ENCODE results near the gene HPDL.
A peak's percentile ranks its signal among the peaks of the same experiment; 100 is the strongest.

HPDL gene

GRCh38 chr1:45325851-45326506 is 716 bp upstream of the HPDL start:
- DNase-seq: no peak

DNA sequence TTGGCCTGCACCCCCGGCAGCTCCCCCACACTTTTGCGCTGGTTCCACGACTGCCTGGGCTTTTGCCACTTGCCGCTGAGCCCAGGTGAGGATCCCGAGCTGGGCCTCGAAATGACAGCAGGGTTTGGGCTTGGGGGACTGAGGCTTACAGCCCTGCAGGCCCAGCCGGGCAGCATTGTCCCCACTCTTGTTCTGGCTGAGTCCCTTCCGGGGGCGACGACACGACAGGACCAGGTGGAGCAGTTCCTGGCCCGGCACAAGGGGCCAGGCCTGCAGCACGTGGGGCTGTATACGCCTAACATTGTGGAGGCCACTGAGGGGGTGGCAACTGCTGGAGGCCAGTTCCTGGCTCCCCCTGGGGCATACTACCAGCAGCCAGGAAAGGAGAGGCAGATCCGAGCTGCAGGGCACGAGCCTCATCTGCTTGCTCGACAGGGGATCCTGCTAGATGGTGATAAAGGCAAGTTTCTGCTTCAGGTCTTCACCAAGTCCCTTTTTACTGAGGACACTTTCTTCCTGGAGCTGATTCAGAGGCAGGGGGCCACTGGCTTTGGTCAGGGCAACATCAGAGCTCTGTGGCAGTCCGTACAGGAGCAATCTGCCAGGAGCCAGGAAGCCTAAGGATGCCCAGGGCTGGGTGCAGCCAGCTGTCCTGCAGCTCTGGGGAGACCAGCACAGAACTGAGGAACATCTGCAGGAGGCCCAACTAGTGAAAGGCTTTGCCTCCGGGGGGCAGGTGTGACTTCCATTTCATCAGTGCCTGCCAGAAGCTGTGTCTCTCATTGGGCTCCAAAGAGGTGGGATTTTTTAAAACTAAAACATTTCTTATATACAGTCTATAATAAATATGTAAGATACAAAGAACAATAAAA is 1.2 kb downstream of the HPDL start:
- DNase-seq: no peak

GRCh38 chr1:45328680-45329079 is 2.0 kb downstream of the HPDL start:
- DNase-seq: no peak

DNA sequence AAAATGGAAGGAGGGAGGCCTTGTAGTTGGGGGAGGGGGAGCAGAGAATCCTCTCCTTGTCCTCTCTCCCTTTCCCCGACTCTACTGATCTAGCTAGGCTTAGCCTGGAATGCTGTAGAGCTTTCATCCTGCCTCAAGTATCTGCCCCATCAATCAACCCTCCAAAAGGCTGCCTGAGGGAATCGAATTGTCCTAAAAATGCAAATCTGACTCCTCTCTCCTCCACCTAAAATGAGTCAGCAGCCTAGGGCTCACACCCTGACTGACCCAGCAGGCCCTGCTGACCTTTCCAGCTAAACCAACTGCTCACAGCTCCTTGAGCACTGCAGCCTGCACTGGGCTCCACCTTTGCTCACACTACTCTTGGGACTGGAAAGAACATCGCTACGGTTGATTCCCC is 2.8 kb downstream of the HPDL start:
- no peak for DNase-seq

GRCh38 chr1:45331436-45332345 is 5.0 kb downstream of the HPDL start:
- no peak for DNase-seq

DNA sequence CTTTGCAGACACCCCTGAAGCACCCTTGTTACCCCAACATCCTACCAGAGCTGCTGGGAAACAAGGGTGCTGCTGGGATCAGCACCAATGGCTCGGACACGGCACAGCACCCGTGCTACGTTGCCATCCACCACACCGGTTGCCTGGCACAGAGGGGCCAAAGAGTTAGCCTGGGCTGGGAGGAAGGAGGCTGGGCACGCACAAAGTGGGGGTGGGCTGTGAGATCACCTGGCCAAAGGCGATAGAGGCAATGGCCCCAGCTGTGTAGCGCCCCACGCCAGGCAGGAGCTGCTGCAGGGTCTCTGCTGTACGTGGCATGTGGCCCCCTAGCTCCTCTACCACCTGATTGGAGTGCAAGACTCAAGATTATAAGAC is 5.6 kb downstream of the HPDL start:
- no peak for DNase-seq

DNA sequence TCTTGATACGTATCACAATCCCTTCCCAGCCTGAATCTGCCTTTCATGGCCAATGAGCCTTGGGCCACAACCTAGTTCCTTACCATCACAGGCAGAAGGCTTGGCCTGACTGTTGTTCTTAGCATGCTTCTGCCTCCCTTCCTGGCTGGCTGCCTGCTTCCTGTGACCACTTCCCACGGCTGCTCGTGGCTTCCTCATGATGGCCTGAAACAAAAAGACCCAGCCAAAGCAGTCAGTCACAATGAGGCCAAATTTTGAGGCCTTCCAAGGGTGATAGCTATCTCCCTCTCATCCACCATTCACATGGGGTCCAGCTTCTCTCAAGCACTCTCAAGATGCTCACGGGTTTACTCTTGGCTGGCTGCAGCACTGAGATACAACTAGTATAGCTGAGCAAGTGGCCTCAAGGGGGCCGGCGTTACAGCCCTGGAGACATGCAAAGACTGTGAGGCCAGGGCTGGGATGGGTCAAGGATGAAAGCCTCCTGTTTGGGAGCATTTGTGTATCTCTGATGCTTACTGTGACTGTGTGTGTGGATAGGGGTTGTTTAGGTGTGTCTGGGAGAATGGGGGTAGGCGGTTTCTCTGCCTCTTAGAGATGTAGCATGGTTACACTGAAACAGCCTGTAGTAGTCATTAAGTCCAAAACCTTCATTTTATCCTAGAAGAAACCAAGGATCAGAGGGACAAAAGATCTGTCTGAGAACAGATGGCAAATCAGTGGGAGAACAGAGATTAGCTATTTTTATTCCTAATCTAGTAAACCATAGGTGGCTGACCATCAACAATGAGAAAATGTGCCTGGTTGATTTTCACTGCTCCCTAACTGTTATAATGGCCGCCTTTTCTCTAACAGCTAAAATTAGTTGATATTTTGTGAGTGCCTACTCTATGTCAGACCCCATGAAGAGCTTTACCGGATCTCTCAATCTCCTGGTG is 7.9 kb downstream of the HPDL start:
- no peak for DNase-seq

GRCh38 chr1:45335855-45336324 is 9.2 kb downstream of the HPDL start:
- no peak for DNase-seq

DNA sequence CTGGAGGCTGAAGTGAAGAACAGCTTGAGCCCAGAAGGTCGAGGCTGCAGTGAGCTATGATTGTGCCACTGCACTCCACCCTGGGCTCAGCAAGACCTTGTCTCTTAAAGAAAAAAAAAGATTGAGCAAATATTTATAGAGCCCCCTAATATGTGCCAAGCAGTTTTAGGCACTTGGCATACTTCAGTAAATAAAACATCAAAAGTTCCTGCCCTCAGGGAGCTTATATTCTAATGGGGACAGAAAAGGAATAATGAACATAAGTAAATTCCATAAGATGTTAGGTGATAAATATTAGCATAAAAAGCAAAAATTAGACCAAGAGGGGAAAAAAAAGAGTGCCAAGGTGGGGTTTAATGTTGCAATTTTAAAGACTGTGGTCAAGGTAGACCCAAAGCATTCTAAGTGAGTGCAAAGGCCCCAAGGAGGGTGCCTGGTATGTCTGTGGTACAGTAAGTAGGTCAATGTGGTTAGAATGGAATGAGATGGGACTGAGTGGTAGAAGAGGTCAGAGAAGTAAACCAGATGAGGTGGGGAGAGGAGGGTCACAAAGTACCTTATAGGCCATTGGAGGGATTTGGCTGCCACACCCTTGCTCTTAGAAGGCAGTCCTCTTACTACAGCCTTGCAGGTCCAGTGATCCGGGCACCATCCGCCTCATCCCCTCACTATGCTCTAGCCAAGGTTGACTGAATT is 11.1 kb downstream of the HPDL start:
- no peak for DNase-seq

DNA sequence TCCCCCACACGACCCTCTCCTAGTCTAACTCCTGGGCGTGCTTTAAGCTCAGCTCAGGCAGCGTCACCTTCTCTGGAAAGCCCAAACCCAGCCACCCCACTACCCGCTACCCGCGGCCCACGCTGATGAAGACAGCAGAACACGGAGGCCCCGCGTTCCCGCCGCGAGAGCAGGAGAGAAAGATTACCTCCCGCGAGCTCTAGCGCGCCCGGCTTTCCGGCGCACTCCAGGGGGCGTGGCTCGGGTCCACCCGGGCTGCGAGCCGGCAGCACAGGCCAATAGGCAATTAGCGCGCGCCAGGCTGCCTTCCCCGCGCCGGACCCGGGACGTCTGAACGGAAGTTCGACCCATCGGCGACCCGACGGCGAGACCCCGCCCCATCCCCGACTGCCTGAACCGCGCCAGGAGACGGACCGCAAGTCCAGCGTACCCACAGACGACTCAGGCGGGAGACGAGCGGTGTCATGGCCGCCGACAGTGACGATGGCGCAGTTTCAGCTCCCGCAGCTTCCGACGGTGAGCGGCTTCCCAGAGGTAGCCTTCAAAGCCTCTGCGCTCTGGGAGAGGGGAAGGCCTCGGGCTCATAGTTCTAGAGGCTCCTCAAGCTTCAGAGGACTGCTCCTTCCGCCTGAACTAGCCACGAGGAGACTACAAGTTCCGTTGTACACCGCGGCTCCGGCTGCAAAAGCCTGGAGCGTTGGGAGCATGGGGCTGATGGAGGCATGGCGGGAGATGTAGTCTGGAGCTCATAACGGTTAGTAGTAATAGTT is 13.3 kb downstream of the HPDL start, which contains the start of the genes MUTYH and TOE1:
Gene MUTYH (minus strand): TSS at position 652 of the 770 bp plus-strand sequence. CDS start 5,935 bp downstream, outside the sequence.
Gene TOE1 (plus strand): TSS at position 382 of the 770 bp plus-strand sequence. CDS start 83 bp downstream, at position 465.
- peak; percentile 92 for DNase-seq

- peak in 1 of 2 donors; percentile 17 for DNase-seq
These were observed 14.2 kb downstream of the HPDL start for GRCh38 chr1:45340816-45341466.

DNA sequence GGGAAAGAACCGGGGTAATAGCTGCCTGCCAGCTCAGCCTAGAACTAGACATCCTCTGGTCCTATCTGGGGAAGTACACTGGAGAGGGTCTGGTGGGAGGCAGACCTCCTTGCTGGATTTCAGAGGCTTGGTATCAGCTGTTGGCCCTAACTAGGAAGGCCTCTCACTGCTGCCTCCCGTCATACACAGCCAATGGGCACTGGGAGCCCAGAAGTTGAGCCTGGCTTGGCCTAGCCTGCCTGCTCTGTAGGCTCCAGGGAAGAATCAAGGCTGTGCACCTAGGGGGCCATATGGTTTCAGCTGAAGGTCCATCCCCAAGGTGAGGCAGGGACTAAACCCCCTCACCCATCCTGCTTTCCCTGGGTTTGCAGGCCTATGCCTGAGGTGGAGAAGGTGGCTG is 17.8 kb downstream of the HPDL start:
- DNase-seq: no peak

DNA sequence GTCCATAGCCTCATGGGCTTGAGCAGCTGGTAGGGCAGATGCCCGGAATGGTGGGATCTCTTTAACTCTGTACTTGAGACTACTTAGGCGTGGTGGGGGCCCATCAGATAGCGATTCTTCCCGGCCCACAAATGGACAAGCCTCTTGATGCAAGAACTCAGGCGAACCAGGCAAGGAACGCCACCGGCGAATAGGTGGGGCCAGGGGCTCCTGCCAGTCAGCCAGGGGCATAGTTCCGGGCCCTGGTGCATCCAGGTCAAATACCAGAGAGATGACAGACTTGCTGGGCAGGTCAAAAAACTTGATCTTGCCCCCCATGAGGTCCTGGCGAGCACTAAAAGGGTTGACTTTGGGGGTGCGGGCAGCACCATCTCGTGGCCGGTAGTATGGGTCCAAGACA is 18.3 kb downstream of the HPDL start:
- DNase-seq: no peak

DNA sequence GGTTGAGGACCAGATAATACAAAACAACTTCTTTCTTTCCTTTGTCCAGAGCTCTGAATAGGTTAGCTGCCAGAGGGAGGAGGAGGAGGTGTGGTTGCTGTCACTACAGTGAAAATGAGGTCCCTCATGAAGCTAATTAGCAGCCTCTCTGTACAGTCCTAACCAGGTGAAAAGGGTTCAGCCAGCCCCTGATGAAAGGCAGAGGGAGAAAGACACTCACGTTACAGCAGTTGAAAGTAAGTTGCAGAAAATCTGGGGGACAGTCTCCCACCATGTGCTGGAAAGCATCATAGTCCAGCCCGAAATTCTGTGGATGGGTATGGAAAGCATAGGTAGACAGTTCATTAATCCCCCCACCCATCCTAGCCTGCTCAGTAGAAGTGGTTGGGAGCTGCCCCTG is 19.8 kb downstream of the HPDL start:
- DNase-seq: no peak

DNA sequence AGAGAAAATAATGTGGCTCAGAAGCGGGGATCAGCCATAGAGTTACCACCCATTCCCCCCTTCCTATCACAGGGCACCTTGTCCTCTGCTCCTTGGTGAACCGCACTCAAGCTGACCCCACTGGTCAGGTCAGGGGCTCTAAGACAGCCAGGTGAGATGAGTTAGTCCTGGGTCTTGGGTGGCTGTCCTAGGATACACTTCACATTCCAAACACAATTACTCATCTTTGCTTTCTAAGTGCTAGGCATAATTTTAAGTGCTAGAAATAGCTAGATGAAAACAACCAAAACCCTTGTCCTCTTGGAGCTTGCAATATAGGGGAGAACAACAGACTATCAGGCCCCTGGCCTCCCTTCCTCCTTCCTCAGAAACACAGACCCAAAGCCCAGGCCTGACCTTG is 21.3 kb downstream of the HPDL start:
- no peak for DNase-seq

- DNase-seq: no peak
These were observed 21.9 kb downstream of the HPDL start for GRCh38 chr1:45348609-45348965.

- no peak for DNase-seq
These were observed 22.4 kb downstream of the HPDL start for GRCh38 chr1:45348966-45349677.

- DNase-seq: no peak
These were observed 24.8 kb downstream of the HPDL start for GRCh38 chr1:45351508-45351907.

- no peak for DNase-seq
These were observed 27.0 kb downstream of the HPDL start for GRCh38 chr1:45353685-45354084.
